OCI-LY3 (cell line): ENCODE measurements around the gene BRINP1.

Experiments
- H2AFZ ChIP-seq: fragments of 200-600, 300-600 bp; shearing (Covaris generic); 2 replicates; pipeline ENCODE4 v1.6.0; 2014; ENCODE audit warnings: antibody characterized with exemption, low read depth, low read length
- H3K27ac ChIP-seq: fragments of 200-600, 300-600 bp; sonication (generic); 2 replicates; pipeline ENCODE4 v1.5.1; 2014; ENCODE audit warnings: mild to moderate bottlenecking, low read length, moderate library complexity, mixed read lengths
- H3K27me3 ChIP-seq: fragments of 200-600, 300-600 bp; sonication (generic); 2 replicates; pipeline ENCODE4 v1.6.1; 2014; ENCODE audit warnings: low read depth, low read length, mixed read lengths
- H3K36me3 ChIP-seq: fragments of 200-600, 300-600 bp; sonication (generic); replicated peaks from 2 replicates; pipeline ENCODE3; 2014; ENCODE audit warnings: low read depth, low read length, mixed read lengths
- H3K4me1 ChIP-seq: fragments of 300-600, 200-600 bp; sonication (generic); 2 replicates; pipeline ENCODE4 v1.6.1; 2014; ENCODE audit warnings: low read length, mixed read lengths
- H3K4me2 ChIP-seq: fragments of 200-600, 300-600 bp; sonication (generic); 2 replicates; pipeline ENCODE4 v1.6.1; 2014; ENCODE audit warnings: low read length, mixed read lengths
- H3K4me3 ChIP-seq: fragments of 300-600, 200-600 bp; sonication (generic); 2 replicates; pipeline ENCODE4 v1.5.1; 2014; ENCODE audit warnings: antibody characterized with exemption, mild to moderate bottlenecking, low read length, moderate library complexity
- H3K79me2 ChIP-seq: fragments of 300-600, 200-600 bp; shearing (Covaris generic); 2 replicates; pipeline ENCODE4 v1.6.1; 2014; ENCODE audit warnings: mild to moderate bottlenecking, low read length, mixed read lengths
- H3K9ac ChIP-seq: fragments of 300-600, 200-600 bp; shearing (Covaris generic); 2 replicates; pipeline ENCODE4 v1.6.0; 2014; ENCODE audit warnings: mild to moderate bottlenecking, low read length, moderate library complexity
- H3K9me3 ChIP-seq: fragments of 200-600, 300-600 bp; shearing (Covaris generic); 2 replicates; pipeline ENCODE4 v1.6.1; 2014; ENCODE audit warnings: low read length, mixed read lengths; ENCODE audit not compliant: insufficient read depth
- H4K20me1 ChIP-seq: fragments of 200-600, 300-600 bp; sonication (generic); 2 replicates; pipeline ENCODE4 v1.6.1; 2016; ENCODE audit warnings: low read length, mixed read lengths; ENCODE audit not compliant: insufficient read depth
- CTCF ChIP-seq: fragments of 200-600, 300-600 bp; sonication (generic); IDR thresholded peaks from 2 replicates; pipeline ENCODE4 v1.5.1; 2014; ENCODE audit warnings: antibody characterized with exemption, low read length, low read depth
- EZH2phosphoT487 ChIP-seq: fragments of 200-600 bp; shearing (Covaris generic); IDR thresholded peaks from 2 replicates; pipeline ENCODE4 v1.6.1; 2018; ENCODE audit warnings: antibody characterized with exemption, mixed run types, low read depth

The BRINP1 gene

GRCh38 chr9:119318371-119318770 lies 50.9 kb downstream of the BRINP1 start:
- no peaks in the 10 kb centered on the region for H3K9me3 ChIP-seq
- no peak for TF ChIP-seq CTCF
- TF ChIP-seq EZH2phosphoT487 = no peak
- no peak overlapping the region for H3K4me3 ChIP-seq
- no peaks in the 10 kb centered on the region for H3K27me3 ChIP-seq
- no peaks in the 10 kb centered on the region for H3K36me3 ChIP-seq
- H3K27ac ChIP-seq = no peak overlapping the region
- no peaks in the 10 kb centered on the region for H4K20me1 ChIP-seq
- H3K4me1 ChIP-seq = no peaks in the 10 kb centered on the region
- no peak overlapping the region for H2AFZ ChIP-seq
- no peaks in the 10 kb centered on the region for H3K79me2 ChIP-seq
- no peak overlapping the region for H3K9ac ChIP-seq
- H3K4me2 ChIP-seq = no peak overlapping the region

GRCh38 chr9:119313846-119314245 lies 55.4 kb downstream of the BRINP1 start:
- Histone ChIP-seq H3K9me3 (no peaks in the 10 kb centered on the region), H3K36me3 (no peaks in the 10 kb centered on the region), H3K27me3 (no peaks in the 10 kb centered on the region), H3K27ac (no peak overlapping the region), H3K4me3 (no peak overlapping the region), H3K79me2 (no peaks in the 10 kb centered on the region), H2AFZ (no peak overlapping the region), H4K20me1 (no peaks in the 10 kb centered on the region), H3K4me1 (no peaks in the 10 kb centered on the region), H3K4me2 (no peak overlapping the region), H3K9ac (no peak overlapping the region)
- TF ChIP-seq CTCF = no peak
- TF ChIP-seq EZH2phosphoT487 = no peak

- H3K9ac ChIP-seq = no peak overlapping the region
- H3K4me3 ChIP-seq = no peak overlapping the region
- H3K4me2 ChIP-seq = no peak overlapping the region
- H3K36me3 ChIP-seq = no peaks in the 10 kb centered on the region
- no peaks in the 10 kb centered on the region for H4K20me1 ChIP-seq
- H3K27ac ChIP-seq = no peak overlapping the region
- H3K27me3 ChIP-seq = no peaks in the 10 kb centered on the region
- TF ChIP-seq CTCF (no peak), EZH2phosphoT487 (no peak)
- no peaks in the 10 kb centered on the region for H3K79me2 ChIP-seq
- no peaks in the 10 kb centered on the region for H3K4me1 ChIP-seq
- no peaks in the 10 kb centered on the region for H3K9me3 ChIP-seq
- no peak overlapping the region for H2AFZ ChIP-seq
Measured at GRCh38 chr9:119310741-119311140, 58.5 kb downstream of the BRINP1 start.

DNA sequence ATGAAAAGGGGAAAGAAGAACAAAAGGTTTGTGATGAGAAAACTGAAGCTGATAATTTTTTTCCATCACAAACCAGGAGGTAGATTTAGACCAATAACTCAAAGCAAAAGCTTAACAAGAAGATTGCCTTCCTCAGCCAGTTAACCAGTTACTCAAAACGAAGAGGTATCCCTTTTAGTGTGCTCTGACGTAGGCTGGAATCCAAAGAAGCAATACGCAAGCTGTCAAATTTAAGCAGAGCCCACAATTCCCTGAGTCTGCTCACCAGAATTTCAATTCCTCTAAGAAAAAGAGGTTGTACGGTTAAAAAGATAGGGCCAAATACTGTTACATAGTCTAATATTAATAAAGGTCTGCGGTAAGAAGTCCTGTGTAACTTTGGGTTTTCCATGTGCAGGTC lies 61.8 kb downstream of the BRINP1 start:
- H3K79me2 ChIP-seq = no peaks in the 10 kb centered on the region
- H3K27ac ChIP-seq = no peak overlapping the region
- no peaks in the 10 kb centered on the region for H4K20me1 ChIP-seq
- no peak for TF ChIP-seq EZH2phosphoT487
- no peak for TF ChIP-seq CTCF
- H3K27me3 ChIP-seq = no peaks in the 10 kb centered on the region
- H3K36me3 ChIP-seq = no peaks in the 10 kb centered on the region
- H3K9me3 ChIP-seq = no peaks in the 10 kb centered on the region
- no peaks in the 10 kb centered on the region for H3K4me1 ChIP-seq
- H3K4me2 ChIP-seq = no peak overlapping the region
- H3K4me3 ChIP-seq = no peak overlapping the region
- no peak overlapping the region for H3K9ac ChIP-seq
- no peak overlapping the region for H2AFZ ChIP-seq
